H1 (cell line): ENCODE data around the gene ACAD9. TPM values are rescaled to one million over a fixed set of nuclear protein-coding genes. Genes with fewer than 3 reads are reported as not detected.

Source experiments
- CTCF ChIA-PET: fragments of 300-600 bp; sonication (Branson Sonifier 250); formaldehyde crosslinking; loops from one replicate; lab custom pipeline; 2021; ENCODE audit not compliant: partially characterized antibody; lab: Charles Lee
- POLR2A ChIA-PET: fragments of 300-600 bp; sonication (Branson Sonifier 250); formaldehyde crosslinking; loops from one replicate; lab custom pipeline; 2021; ENCODE audit warnings: inconsistent platforms; ENCODE audit not compliant: partially characterized antibody; lab: Charles Lee
- DNase-seq, 2 experiments: peaks; one replicate each; pipeline versions ENCODE4 v3.0.0 to v3.0.0-alpha.2; 2010 to 2022; ENCODE audit warnings: low spot score in 2 of 2, low read depth in 1 of 2, mixed read lengths in 1 of 2
- FAIRE-seq: peaks from 2 replicates; lab custom pipeline; 2011; peaks lifted over from hg19 to GRCh38; lab: Jason Lieb, UNC
- H2AFZ ChIP-seq: 2 replicates; pipeline ENCODE4 v1.8.1; 2012; ENCODE audit warnings: low read length, inconsistent platforms
- H2AK5ac ChIP-seq: 2 replicates; pipeline ENCODE4 v1.6.1; 2013; ENCODE audit warnings: low read depth, low read length
- H2BK120ac ChIP-seq: replicated peaks from 2 replicates; pipeline ENCODE3; 2013; ENCODE audit warnings: low read depth, low read length, inconsistent platforms
- H2BK12ac ChIP-seq: 2 replicates; pipeline ENCODE4 v1.6.1; 2013; ENCODE audit warnings: low read depth, low read length
- H2BK15ac ChIP-seq: 2 replicates; pipeline ENCODE4 v1.6.1; 2013; ENCODE audit warnings: low read length
- H2BK20ac ChIP-seq: 2 replicates; pipeline ENCODE4 v1.6.1; 2013; ENCODE audit warnings: low read length
- H2BK5ac ChIP-seq: 2 replicates; pipeline ENCODE4 v1.6.1; 2013; ENCODE audit warnings: low read depth, low read length
- H3K14ac ChIP-seq: 2 replicates; pipeline ENCODE4 v1.6.1; 2013; ENCODE audit warnings: inconsistent platforms; ENCODE audit not compliant: insufficient read length
- H3K18ac ChIP-seq: 2 replicates; pipeline ENCODE4 v1.6.1; 2013; ENCODE audit warnings: low read length; ENCODE audit errors: extremely low read depth
- H3K23ac ChIP-seq: 2 replicates; pipeline ENCODE4 v1.6.1; 2013; ENCODE audit warnings: inconsistent platforms; ENCODE audit not compliant: insufficient read length
- H3K23me2 ChIP-seq: 2 replicates; pipeline ENCODE4 v1.6.1; 2013; ENCODE audit warnings: low read depth, low read length
- H3K27ac ChIP-seq: 2 replicates; pipeline ENCODE4 v1.6.1; 2011; ENCODE audit warnings: low read depth, low read length, inconsistent platforms
- H3K27me3 ChIP-seq, 4 experiments: replicated peaks in 1 of 4; 1 replicate in 1 of 4; 2 replicates in 3 of 4; pipeline versions ENCODE4 v1.6.1 to v1.8.1; 2011 to 2013; ENCODE audit warnings: low read length in 3 of 4, mild to moderate bottlenecking in 3 of 4, inconsistent platforms in 2 of 4, mixed read lengths in 2 of 4, moderate library complexity in 1 of 4; ENCODE audit not compliant: control insufficient read depth in 3 of 4, insufficient read depth in 3 of 4; ENCODE audit errors: extremely low read depth in 1 of 4
- H3K36me3 ChIP-seq, 4 experiments: 2 replicates each; pipeline versions ENCODE4 v1.6.1 to v1.8.1; 2011 to 2013; ENCODE audit warnings: mild to moderate bottlenecking in 4 of 4, low read length in 3 of 4, moderate library complexity in 2 of 4, control low read depth in 1 of 4, inconsistent platforms in 1 of 4; ENCODE audit not compliant: insufficient read depth in 4 of 4, control insufficient read depth in 2 of 4
- H3K4ac ChIP-seq: replicated peaks from 2 replicates; pipeline ENCODE3; 2013; ENCODE audit warnings: low read length, low read depth, mixed read lengths, inconsistent platforms; ENCODE audit not compliant: insufficient read length
- H3K4me1 ChIP-seq, 4 experiments: replicated peaks in 1 of 4; 1 replicate in 1 of 4; 2 replicates in 3 of 4; pipeline versions ENCODE4 v1.6.1 to v1.8.1; 2011 to 2013; ENCODE audit warnings: low read length in 3 of 4, inconsistent platforms in 2 of 4, mixed read lengths in 1 of 4; ENCODE audit not compliant: insufficient read depth in 4 of 4, control insufficient read depth in 3 of 4
- H3K4me2 ChIP-seq, 2 experiments: 2 replicates each; pipeline versions ENCODE4 v1.6.1 to v1.8.1; 2011 to 2013; ENCODE audit warnings: low read depth in 2 of 2, low read length in 2 of 2, control low read depth in 1 of 2, inconsistent platforms in 1 of 2, mild to moderate bottlenecking in 1 of 2; ENCODE audit not compliant: insufficient read depth in 1 of 2
- H3K4me3 ChIP-seq, 4 experiments: fragments of 200-600, 300-600 bp in 1 of 4; sonication (generic), shearing (Covaris generic), sonication (Bioruptor Twin) in 1 of 4; 2 replicates each; pipeline versions ENCODE4 v1.5.1 to v1.8.1; 2011 to 2016; ENCODE audit warnings: low read length in 4 of 4, low read depth in 3 of 4, control low read depth in 2 of 4, inconsistent platforms in 2 of 4, mild to moderate bottlenecking in 2 of 4, mixed read lengths in 1 of 4, moderate library complexity in 1 of 4; ENCODE audit not compliant: insufficient read depth in 2 of 4; ENCODE audit errors: extremely low read depth in 1 of 4
- H3K56ac ChIP-seq: replicated peaks from 2 replicates; pipeline ENCODE3; 2013; ENCODE audit warnings: low read depth, mild to moderate bottlenecking, mixed read lengths, low read length, inconsistent platforms; ENCODE audit not compliant: insufficient read length
- H3K79me1 ChIP-seq: 2 replicates; pipeline ENCODE4 v1.6.1; 2013; ENCODE audit warnings: low read depth, low read length, control low read depth
- H3K79me2 ChIP-seq, 2 experiments: 2 replicates each; pipeline versions ENCODE4 v1.6.1 to v1.8.1; 2012 to 2013; ENCODE audit warnings: low read length in 2 of 2, mild to moderate bottlenecking in 2 of 2, inconsistent platforms in 1 of 2; ENCODE audit not compliant: insufficient read depth in 2 of 2, control insufficient read depth in 1 of 2
- H3K9ac ChIP-seq, 4 experiments: replicated peaks in 1 of 4; 1 replicate in 1 of 4; 2 replicates in 3 of 4; pipeline versions ENCODE4 v1.6.1 to v1.8.1; 2011 to 2013; ENCODE audit warnings: low read depth in 3 of 4, low read length in 3 of 4, control low read depth in 2 of 4, mild to moderate bottlenecking in 2 of 4, moderate library complexity in 2 of 4, inconsistent platforms in 1 of 4; ENCODE audit errors: extremely low read depth in 1 of 4
- H3K9me3 ChIP-seq, 2 experiments: 2 replicates each; pipeline versions ENCODE4 v1.6.1 to v1.8.1; 2012 to 2013; ENCODE audit warnings: mild to moderate bottlenecking in 2 of 2, moderate library complexity in 2 of 2, control low read depth in 1 of 2, inconsistent platforms in 1 of 2, low read depth in 1 of 2, low read length in 1 of 2, mixed read lengths in 1 of 2; ENCODE audit not compliant: insufficient read depth in 2 of 2
- H4K20me1 ChIP-seq, 2 experiments: replicated peaks in 1 of 2; 2 replicates each; pipeline versions ENCODE3 to v1.8.1; 2011 to 2013; ENCODE audit warnings: inconsistent platforms in 2 of 2, low read length in 2 of 2, mild to moderate bottlenecking in 1 of 2; ENCODE audit not compliant: insufficient read depth in 2 of 2, control insufficient read depth in 1 of 2
- H4K5ac ChIP-seq: 2 replicates; pipeline ENCODE4 v1.6.1; 2013; ENCODE audit warnings: low read length, low read depth, mixed read lengths, inconsistent platforms; ENCODE audit not compliant: insufficient read length
- H4K8ac ChIP-seq: 2 replicates; pipeline ENCODE4 v1.8.0; 2013; ENCODE audit warnings: mild to moderate bottlenecking, moderate library complexity, low read length, inconsistent platforms; ENCODE audit not compliant: insufficient read depth; ENCODE audit errors: extremely low read depth
- H4K91ac ChIP-seq: replicated peaks from 2 replicates; pipeline ENCODE3; 2013; ENCODE audit warnings: low read length, mixed read lengths, inconsistent platforms; ENCODE audit not compliant: insufficient read length
- EGR1 ChIP-seq: IDR thresholded peaks from 2 replicates; pipeline ENCODE4 v1.6.1; 2011; ENCODE audit warnings: low read depth, low read length, borderline replicate concordance
- WGBS, 2 experiments: shearing (Covaris generic) in 1 of 2; methylation state at CpG; one replicate each; pipeline versions ENCODE4 v1.1.6 to v1.1.7; 2013 to 2015; ENCODE audit warnings: low lambda C conversion rate in 2 of 2, mixed read lengths in 2 of 2, inconsistent platforms in 1 of 2, low coverage in 1 of 2, missing lambda C conversion rate in 1 of 2; ENCODE audit not compliant: insufficient replicate concordance in 2 of 2, insufficient coverage in 1 of 2, insufficient read length in 1 of 2; ENCODE audit errors: extremely low coverage in 1 of 2, missing lambda C conversion rate in 1 of 2; 5-methylcytosine and 5-hydroxymethylcytosine counted together
- polyA plus RNA-seq, 7 experiments: library from polyadenylated mRNA; depleted of rRNA in 3 of 7; stranded (reverse) in 5 of 7; unstranded in 2 of 7; fragments of >200 nt in 5 of 7; fragments of 200-250 nt in 2 of 7; gene quantifications; 1 replicate in 5 of 7; 2 replicates in 1 of 7; 4 replicates in 1 of 7; pipeline versions ENCODE4 v1.2.1 to v1.2.3, GENCODE V29; 2011 to 2013; ENCODE audit warnings: missing spikeins in 2 of 7, mixed read lengths in 2 of 7
- total RNA-seq: library from RNA; stranded (reverse); fragmentation: NEBNext Ultra II Directional; extraction: Animal tissue kit (Norgen Biotek cat#: 25700); gene quantifications from 2 replicates; pipeline ENCODE4 v1.2.1, GENCODE V29; 2021

The ACAD9 gene
- total and polyA plus RNA-seq, 2 of the 8 experiments (the other 6 are each of a cell fraction or from before 2014, with no cell fraction given), result 27.5 to 28.9 TPM

DNA sequence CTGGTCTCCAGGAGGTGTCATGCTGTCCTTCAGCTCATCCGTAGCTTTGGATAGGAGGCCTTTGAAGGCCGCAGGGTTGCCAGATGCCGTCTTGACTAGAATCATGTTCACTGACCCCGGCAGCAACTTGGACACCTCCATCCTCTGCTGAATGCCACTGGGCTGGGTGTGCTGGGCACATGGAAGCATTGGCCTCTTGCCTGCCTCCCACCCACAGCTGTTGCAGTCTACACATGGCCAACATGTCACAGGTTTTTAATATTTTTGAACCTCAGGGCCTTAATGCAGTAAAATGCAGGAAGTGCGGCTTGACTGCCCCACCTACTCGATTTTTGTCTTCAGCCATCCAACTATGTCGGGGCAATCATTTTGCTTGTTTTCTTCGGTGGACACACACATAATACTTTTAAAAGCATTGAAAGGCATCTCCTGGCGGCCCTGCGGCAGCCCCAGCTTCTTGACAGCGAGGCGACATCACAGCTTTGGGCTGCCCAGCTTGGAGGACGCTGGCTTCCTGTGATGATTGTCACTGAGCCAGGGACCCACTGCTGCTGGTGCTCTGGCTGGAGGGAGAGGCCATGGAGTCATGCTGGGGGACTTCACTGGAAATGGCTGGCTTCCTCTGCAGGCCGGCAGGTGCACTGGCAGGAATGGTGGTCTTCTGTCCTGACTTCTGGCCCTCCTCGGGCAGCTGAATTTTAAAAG, 31.6 kb upstream of the ACAD9 start:
- H4K20me1 ChIP-seq, result no peaks in the 10 kb centered on the region
- H2BK5ac ChIP-seq, result no peak overlapping the region
- no peaks in the 10 kb centered on the region for H3K79me1 ChIP-seq
- H2AK5ac ChIP-seq, result no peak overlapping the region
- no peak overlapping the region for H2BK20ac ChIP-seq
- H3K27me3 ChIP-seq, result no peaks in the 10 kb centered on the region
- H3K27ac ChIP-seq, result no peak overlapping the region
- H3K4me3 ChIP-seq, result no peak overlapping the region
- no peak overlapping the region for H3K4ac ChIP-seq
- 87% methylated on average over 15 of the region's 15 CpGs; no CpG with 5 or more reads in 1 of the 2 experiments for WGBS, 2 experiments
- H3K36me3 ChIP-seq, result no peaks in the 10 kb centered on the region
- no peak overlapping the region for H3K9ac ChIP-seq
- no peak overlapping the region for H3K18ac ChIP-seq
- DNase-seq (no peak), FAIRE-seq (no peak)
- no peak overlapping the region for H2BK12ac ChIP-seq
- no peak overlapping the region for H3K14ac ChIP-seq
- peaks cover 0 to 11% (median 9%) of the 10 kb centered on the region in 4 experiments; a peak in 4 of 7 replicates for H3K4me1 ChIP-seq
- H2BK120ac ChIP-seq, result no peak overlapping the region
- ChIA-PET POLR2A (interaction anchor here (1.1 kb wide), 1 partner anchor 31 kb away, joined by 4 read pairs; no protein-coding TSS in a partner anchor), CTCF (interaction anchor here (0.6 to 4.0 kb wide), 5 partner anchors 9 to 37 kb away, joined by 3 to 31 read pairs (median 3); no protein-coding TSS in a partner anchor)
- H3K79me2 ChIP-seq, result no peaks in the 10 kb centered on the region
- peaks cover 0 to 10% of the 10 kb centered on the region in 2 experiments; a peak in 1 of 4 replicates for H3K9me3 ChIP-seq
- H2AFZ ChIP-seq, result no peak overlapping the region
- no peak overlapping the region for H4K5ac ChIP-seq
- peak overlapping the region; percentile 20; the same call in 1 of the 2 replicates for H4K8ac ChIP-seq
- H3K23me2 ChIP-seq, result no peaks in the 10 kb centered on the region; the same call in 1 of the 2 replicates
- H3K23ac ChIP-seq, result no peak overlapping the region
- no peak overlapping the region for H2BK15ac ChIP-seq
- no peak overlapping the region for H3K56ac ChIP-seq
- no peak overlapping the region for H3K4me2 ChIP-seq
- no peak overlapping the region for H4K91ac ChIP-seq
- TF ChIP-seq EGR1, result no peak
